HEK293 (cell line): ENCODE measurements around the gene CENPM.
A peak's percentile ranks its signal among the peaks of the same experiment; 100 is the strongest.

Experiments used
- CTCF ChIA-PET: fragments of 350-600 bp; formaldehyde crosslinking; extraction: SDS; loops from one replicate; lab custom pipeline; 2021; ENCODE audit warnings: antibody characterized with exemption; lab: Yijun Ruan, JAX
- POLR2A ChIA-PET: fragments of 300-600 bp; formaldehyde crosslinking; extraction: SDS; loops from one replicate; lab custom pipeline; 2020; ENCODE audit warnings: antibody characterized with exemption, inconsistent platforms; lab: Yijun Ruan, JAX
- H3K27ac ChIP-seq: fragments of 200-500 bp; sonication (Bioruptor generic); 2 replicates; pipeline ENCODE4 v1.5.1; 2014; ENCODE audit warnings: low read depth, low read length, control low read depth, inconsistent platforms; ENCODE audit errors: extremely low read depth
- H3K36me3 ChIP-seq, 2 experiments: fragments of 200-500 bp in 1 of 2; sonication (Bioruptor generic) in 1 of 2; 1 replicate in 1 of 2; 2 replicates in 1 of 2; pipeline ENCODE4 v1.5.1; 2014 to 2017; ENCODE audit warnings: inconsistent platforms in 2 of 2, low read length in 2 of 2; ENCODE audit not compliant: control insufficient read depth in 2 of 2, insufficient read depth in 1 of 2
- H3K4me1 ChIP-seq: fragments of 200-500 bp; sonication (Bioruptor generic); 2 replicates; pipeline ENCODE4 v1.5.1; 2014; ENCODE audit warnings: mild to moderate bottlenecking, low read length, inconsistent platforms; ENCODE audit not compliant: control insufficient read depth, insufficient read depth
- H3K4me3 ChIP-seq: 2 replicates; pipeline ENCODE4 v1.5.1; 2011; ENCODE audit warnings: low read depth, mild to moderate bottlenecking, control low read depth, low read length, moderate library complexity
- H3K9me3 ChIP-seq: fragments of 200-500 bp; sonication (Bioruptor generic); 2 replicates; pipeline ENCODE4 v1.5.1; 2014; ENCODE audit warnings: low read depth, low read length, inconsistent platforms; ENCODE audit not compliant: control insufficient read depth, insufficient read depth
- BCL11A ChIP-seq: fragments of 450-650 bp; formaldehyde crosslinking; IDR thresholded peaks from 2 replicates; pipeline ENCODE4 v1.5.1; 2016; ENCODE audit warnings: low read depth, missing biosample characterization, missing genetic modification characterization
- BCL11B ChIP-seq: fragments of 450-650 bp; formaldehyde crosslinking; IDR thresholded peaks from 2 replicates; pipeline ENCODE4 v1.5.1; 2016; ENCODE audit warnings: low read depth, missing biosample characterization, missing genetic modification characterization
- GLIS2 ChIP-seq: fragments of 450-650 bp; formaldehyde crosslinking; IDR thresholded peaks from 2 replicates; pipeline ENCODE4 v1.5.1; 2016; ENCODE audit warnings: missing biosample characterization, missing genetic modification characterization
- KLF9 ChIP-seq: fragments of 450-650 bp; formaldehyde crosslinking; IDR thresholded peaks from 2 replicates; pipeline ENCODE4 v1.5.1; 2016; ENCODE audit warnings: missing biosample characterization, missing genetic modification characterization, low read depth
- MEIS1 ChIP-seq: sonication (generic); formaldehyde crosslinking; IDR thresholded peaks from 2 replicates; pipeline ENCODE4 v1.8.1; 2022; ENCODE audit warnings: missing genetic modification reagents, mild to moderate bottlenecking, borderline replicate concordance
- SCRT1 ChIP-seq: fragments of 450-650 bp; formaldehyde crosslinking; IDR thresholded peaks from 2 replicates; pipeline ENCODE4 v1.5.1; 2016; ENCODE audit warnings: missing biosample characterization, missing genetic modification characterization, borderline replicate concordance
- SCRT2 ChIP-seq: fragments of 450-650 bp; formaldehyde crosslinking; IDR thresholded peaks from 2 replicates; pipeline ENCODE4 v1.5.1; 2016; ENCODE audit warnings: missing biosample characterization, missing genetic modification characterization
- YY1 ChIP-seq: fragments of 450-650 bp; formaldehyde crosslinking; IDR thresholded peaks from 2 replicates; pipeline ENCODE4 v1.5.1; 2018; ENCODE audit warnings: missing biosample characterization, missing genetic modification characterization
- ZBTB8A ChIP-seq: fragments of 450-650 bp; formaldehyde crosslinking; IDR thresholded peaks from 2 replicates; pipeline ENCODE4 v1.5.1; 2016; ENCODE audit warnings: missing biosample characterization, missing genetic modification characterization
- ZIC2 ChIP-seq: fragments of 450-650 bp; formaldehyde crosslinking; IDR thresholded peaks from 2 replicates; pipeline ENCODE4 v1.5.1; 2016; ENCODE audit warnings: missing biosample characterization, missing genetic modification characterization
- ZNF10 ChIP-seq: fragments of 450-650 bp; formaldehyde crosslinking; IDR thresholded peaks from 2 replicates; pipeline ENCODE4 v1.5.1; 2017; ENCODE audit warnings: missing biosample characterization, missing genetic modification characterization
- ZNF138 ChIP-seq: fragments of 450-650 bp; formaldehyde crosslinking; IDR thresholded peaks from 2 replicates; pipeline ENCODE4 v1.5.1; 2016; ENCODE audit warnings: missing biosample characterization, missing genetic modification characterization, borderline replicate concordance
- ZNF146 ChIP-seq: fragments of 450-650 bp; formaldehyde crosslinking; IDR thresholded peaks from 2 replicates; pipeline ENCODE4 v1.5.1; 2016; ENCODE audit warnings: missing biosample characterization, missing genetic modification characterization
- ZNF266 ChIP-seq: fragments of 450-650 bp; formaldehyde crosslinking; IDR thresholded peaks from 2 replicates; pipeline ENCODE4 v1.5.1; 2016; ENCODE audit warnings: missing biosample characterization, missing genetic modification characterization, low read depth
- ZNF341 ChIP-seq: fragments of 450-650 bp; formaldehyde crosslinking; IDR thresholded peaks from 2 replicates; pipeline ENCODE4; 2016; ENCODE audit warnings: low read depth, missing biosample characterization, missing genetic modification characterization
- ZNF416 ChIP-seq: fragments of 450-650 bp; formaldehyde crosslinking; IDR thresholded peaks from 2 replicates; pipeline ENCODE4 v1.5.1; 2016; ENCODE audit warnings: missing biosample characterization, missing genetic modification characterization
- ZNF501 ChIP-seq: fragments of 450-650 bp; formaldehyde crosslinking; IDR thresholded peaks from 2 replicates; pipeline ENCODE4 v1.5.1; 2016; ENCODE audit warnings: missing biosample characterization, missing genetic modification characterization
- ZNF654 ChIP-seq: fragments of 450-650 bp; formaldehyde crosslinking; IDR thresholded peaks from 2 replicates; pipeline ENCODE4 v1.5.1; 2016; ENCODE audit warnings: low read depth, missing biosample characterization, missing genetic modification characterization
- ZNF664 ChIP-seq: fragments of 450-650 bp; formaldehyde crosslinking; IDR thresholded peaks from 2 replicates; pipeline ENCODE4 v1.5.1; 2016; ENCODE audit warnings: missing biosample characterization, missing genetic modification characterization
- TF ChIP-seq, protein P1 (sequence below): fragments of 450-650 bp; formaldehyde crosslinking; IDR thresholded peaks from 2 replicates; pipeline ENCODE4 v1.5.1; 2017; ENCODE audit warnings: missing biosample characterization, missing genetic modification characterization
- TF ChIP-seq, protein P2 (sequence below): fragments of 450-650 bp; formaldehyde crosslinking; optimal IDR thresholded peaks from 2 replicates; pipeline ENCODE3; 2016; ENCODE audit warnings: missing biosample characterization, mild to moderate bottlenecking, missing genetic modification characterization
- TF ChIP-seq, protein P3 (sequence below): fragments of 450-650 bp; formaldehyde crosslinking; IDR thresholded peaks from 2 replicates; pipeline ENCODE4 v1.5.1; 2016; ENCODE audit warnings: missing biosample characterization, missing genetic modification characterization
- TF ChIP-seq, protein P4 (sequence below): fragments of 450-650 bp; formaldehyde crosslinking; IDR thresholded peaks from 2 replicates; pipeline ENCODE4 v1.5.1; 2017; ENCODE audit warnings: missing biosample characterization, missing genetic modification characterization
- TF ChIP-seq, protein P5 (sequence below): fragments of 450-650 bp; formaldehyde crosslinking; IDR thresholded peaks from 2 replicates; pipeline ENCODE4 v1.5.1; 2016; ENCODE audit warnings: missing biosample characterization, missing genetic modification characterization

Gene CENPM

DNA sequence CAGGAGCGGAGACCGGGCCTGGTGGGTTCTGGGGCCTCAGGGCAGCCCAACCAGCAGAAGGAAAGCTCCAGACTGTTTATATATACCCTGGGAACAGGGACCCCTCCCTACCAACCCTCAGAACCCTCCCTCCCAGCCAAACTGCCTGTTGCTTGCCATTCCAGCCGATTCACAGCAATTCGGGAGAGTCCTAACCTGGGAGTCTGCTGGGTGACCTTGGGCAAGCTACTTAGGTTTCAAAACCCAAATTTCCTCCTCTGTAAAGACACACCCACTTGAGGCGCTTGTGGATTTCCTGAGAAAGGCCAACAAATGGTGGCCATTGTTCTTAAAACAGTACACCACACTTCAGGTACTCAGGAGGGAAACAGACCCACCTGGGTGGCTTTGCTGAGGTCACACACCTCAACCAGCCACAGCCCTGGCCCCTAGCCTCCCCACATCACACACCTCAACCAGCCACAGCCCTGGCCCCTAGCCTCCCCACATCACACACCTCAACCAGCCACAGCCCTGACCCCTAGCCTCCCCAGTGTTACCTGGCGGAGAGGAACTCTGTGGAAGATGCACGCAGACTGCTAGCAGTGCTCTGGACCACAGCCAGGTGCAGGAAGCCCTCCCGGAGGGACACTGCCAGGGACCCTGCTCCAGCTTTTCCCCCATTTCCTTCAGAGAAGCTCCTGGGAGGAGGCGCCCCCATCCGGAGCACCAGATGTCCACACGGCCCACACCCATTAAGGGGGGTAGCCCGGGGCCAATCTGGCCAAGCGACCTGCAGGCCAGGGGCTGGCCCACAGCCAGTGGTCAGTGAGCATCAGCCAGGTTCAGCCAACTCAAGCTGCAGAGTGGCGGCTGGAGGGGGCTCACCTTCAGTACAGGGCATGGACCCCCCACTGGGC, 38.3 kb downstream of the CENPM start:
- POLR2A ChIA-PET: interaction anchor here (0.5 to 3.3 kb wide), 5 partner anchors 9 to 76 kb away, joined by 3 to 10 read pairs (median 4); partner anchors contain the start of genes CENPM and SREBF2
- TF ChIP-seq YY1 (no peak), ZIC2 (tag by site-specific recombination) (0 out of 2 replicates have a peak, but pooled peaks have one; percentile 15), SCRT2 (tag by site-specific recombination) (peak; percentile 84), ZNF341 (0 out of 2 replicates have a peak, but pooled peaks have one; percentile 5), MEIS1 (CRISPR knock-in tag) (no peak), ZNF146 (tag by site-specific recombination) (no peak), ZNF664 (tag by site-specific recombination) (no peak), ZNF138 (tag by site-specific recombination) (no peak), ZNF10 (tag by site-specific recombination) (no peak), ZNF416 (tag by site-specific recombination) (no peak), ZNF501 (no peak), BCL11A (tag by site-specific recombination) (peak; percentile 14; the same call in 1 of the 2 replicates), BCL11B (0 out of 2 replicates have a peak, but pooled peaks have one; percentile 77), ZBTB8A (tag by site-specific recombination) (no peak), SCRT1 (tag by site-specific recombination) (0 out of 2 replicates have a peak, but pooled peaks have one; percentile 37), KLF9 (tag by site-specific recombination) (peak; percentile 19; the same call in 1 of the 2 replicates), ZNF654 (tag by site-specific recombination) (no peak), GLIS2 (tag by site-specific recombination) (peak; percentile 40; the same call in 1 of the 2 replicates), ZNF266 (tag by site-specific recombination) (no peak)
- TF ChIP-seq, protein P1, sequence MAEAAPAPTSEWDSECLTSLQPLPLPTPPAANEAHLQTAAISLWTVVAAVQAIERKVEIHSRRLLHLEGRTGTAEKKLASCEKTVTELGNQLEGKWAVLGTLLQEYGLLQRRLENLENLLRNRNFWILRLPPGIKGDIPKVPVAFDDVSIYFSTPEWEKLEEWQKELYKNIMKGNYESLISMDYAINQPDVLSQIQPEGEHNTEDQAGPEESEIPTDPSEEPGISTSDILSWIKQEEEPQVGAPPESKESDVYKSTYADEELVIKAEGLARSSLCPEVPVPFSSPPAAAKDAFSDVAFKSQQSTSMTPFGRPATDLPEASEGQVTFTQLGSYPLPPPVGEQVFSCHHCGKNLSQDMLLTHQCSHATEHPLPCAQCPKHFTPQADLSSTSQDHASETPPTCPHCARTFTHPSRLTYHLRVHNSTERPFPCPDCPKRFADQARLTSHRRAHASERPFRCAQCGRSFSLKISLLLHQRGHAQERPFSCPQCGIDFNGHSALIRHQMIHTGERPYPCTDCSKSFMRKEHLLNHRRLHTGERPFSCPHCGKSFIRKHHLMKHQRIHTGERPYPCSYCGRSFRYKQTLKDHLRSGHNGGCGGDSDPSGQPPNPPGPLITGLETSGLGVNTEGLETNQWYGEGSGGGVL: no peak
- TF ChIP-seq, protein P2, sequence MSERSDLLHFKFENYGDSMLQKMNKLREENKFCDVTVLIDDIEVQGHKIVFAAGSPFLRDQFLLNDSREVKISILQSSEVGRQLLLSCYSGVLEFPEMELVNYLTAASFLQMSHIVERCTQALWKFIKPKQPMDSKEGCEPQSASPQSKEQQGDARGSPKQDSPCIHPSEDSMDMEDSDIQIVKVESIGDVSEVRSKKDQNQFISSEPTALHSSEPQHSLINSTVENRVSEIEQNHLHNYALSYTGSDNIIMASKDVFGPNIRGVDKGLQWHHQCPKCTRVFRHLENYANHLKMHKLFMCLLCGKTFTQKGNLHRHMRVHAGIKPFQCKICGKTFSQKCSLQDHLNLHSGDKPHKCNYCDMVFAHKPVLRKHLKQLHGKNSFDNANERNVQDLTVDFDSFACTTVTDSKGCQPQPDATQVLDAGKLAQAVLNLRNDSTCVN: no peak
- TF ChIP-seq, protein P3, sequence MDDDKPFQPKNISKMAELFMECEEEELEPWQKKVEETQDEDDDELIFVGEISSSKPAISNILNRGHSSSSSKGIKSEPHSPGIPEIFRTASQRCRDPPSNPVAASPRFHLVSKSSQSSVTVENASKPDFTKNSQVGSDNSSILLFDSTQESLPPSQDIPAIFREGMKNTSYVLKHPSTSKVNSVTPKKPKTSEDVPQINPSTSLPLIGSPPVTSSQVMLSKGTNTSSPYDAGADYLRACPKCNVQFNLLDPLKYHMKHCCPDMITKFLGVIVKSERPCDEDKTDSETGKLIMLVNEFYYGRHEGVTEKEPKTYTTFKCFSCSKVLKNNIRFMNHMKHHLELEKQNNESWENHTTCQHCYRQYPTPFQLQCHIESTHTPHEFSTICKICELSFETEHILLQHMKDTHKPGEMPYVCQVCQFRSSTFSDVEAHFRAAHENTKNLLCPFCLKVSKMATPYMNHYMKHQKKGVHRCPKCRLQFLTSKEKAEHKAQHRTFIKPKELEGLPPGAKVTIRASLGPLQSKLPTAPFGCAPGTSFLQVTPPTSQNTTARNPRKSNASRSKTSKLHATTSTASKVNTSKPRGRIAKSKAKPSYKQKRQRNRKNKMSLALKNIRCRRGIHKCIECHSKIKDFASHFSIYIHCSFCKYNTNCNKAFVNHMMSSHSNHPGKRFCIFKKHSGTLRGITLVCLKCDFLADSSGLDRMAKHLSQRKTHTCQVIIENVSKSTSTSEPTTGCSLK (tag by site-specific recombination): no peak
- TF ChIP-seq, protein P4, sequence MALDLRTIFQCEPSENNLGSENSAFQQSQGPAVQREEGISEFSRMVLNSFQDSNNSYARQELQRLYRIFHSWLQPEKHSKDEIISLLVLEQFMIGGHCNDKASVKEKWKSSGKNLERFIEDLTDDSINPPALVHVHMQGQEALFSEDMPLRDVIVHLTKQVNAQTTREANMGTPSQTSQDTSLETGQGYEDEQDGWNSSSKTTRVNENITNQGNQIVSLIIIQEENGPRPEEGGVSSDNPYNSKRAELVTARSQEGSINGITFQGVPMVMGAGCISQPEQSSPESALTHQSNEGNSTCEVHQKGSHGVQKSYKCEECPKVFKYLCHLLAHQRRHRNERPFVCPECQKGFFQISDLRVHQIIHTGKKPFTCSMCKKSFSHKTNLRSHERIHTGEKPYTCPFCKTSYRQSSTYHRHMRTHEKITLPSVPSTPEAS: no peak
- TF ChIP-seq, protein P5, sequence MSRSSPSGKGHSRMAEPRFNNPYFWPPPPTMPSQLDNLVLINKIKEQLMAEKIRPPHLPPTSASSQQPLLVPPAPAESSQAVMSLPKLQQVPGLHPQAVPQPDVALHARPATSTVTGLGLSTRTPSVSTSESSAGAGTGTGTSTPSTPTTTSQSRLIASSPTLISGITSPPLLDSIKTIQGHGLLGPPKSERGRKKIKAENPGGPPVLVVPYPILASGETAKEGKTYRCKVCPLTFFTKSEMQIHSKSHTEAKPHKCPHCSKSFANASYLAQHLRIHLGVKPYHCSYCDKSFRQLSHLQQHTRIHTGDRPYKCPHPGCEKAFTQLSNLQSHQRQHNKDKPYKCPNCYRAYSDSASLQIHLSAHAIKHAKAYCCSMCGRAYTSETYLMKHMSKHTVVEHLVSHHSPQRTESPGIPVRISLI (tag by site-specific recombination): no peak
- Histone ChIP-seq H3K36me3 (peaks cover 3 to 41% of the 10 kb centered on the region in 2 experiments; a peak in 2 of 3 replicates), H3K27ac (peak overlapping the region; percentile 37; the same call in 1 of the 2 replicates), H3K9me3 (no peaks in the 10 kb centered on the region), H3K4me1 (no peaks in the 10 kb centered on the region), H3K4me3 (no peak overlapping the region)
- CTCF ChIA-PET: interaction anchor here (1.9 kb wide), 1 partner anchor 162 kb away, joined by 5 read pairs; no protein-coding TSS in a partner anchor
